T-helper 22 cell (primary cell): ENCODE measurements around the gene CYP2A6.
"Not testable (repeated sequence)": the region's sequence is repeated elsewhere in the genome, so short reads cannot be mapped to it uniquely, and the experiment has no call there.

ENCODE experiments used
- DNase-seq: peaks from one replicate; pipeline ENCODE4 v3.0.0-alpha.2; 2020; ENCODE audit warnings: low read depth

Gene CYP2A6

DNA sequence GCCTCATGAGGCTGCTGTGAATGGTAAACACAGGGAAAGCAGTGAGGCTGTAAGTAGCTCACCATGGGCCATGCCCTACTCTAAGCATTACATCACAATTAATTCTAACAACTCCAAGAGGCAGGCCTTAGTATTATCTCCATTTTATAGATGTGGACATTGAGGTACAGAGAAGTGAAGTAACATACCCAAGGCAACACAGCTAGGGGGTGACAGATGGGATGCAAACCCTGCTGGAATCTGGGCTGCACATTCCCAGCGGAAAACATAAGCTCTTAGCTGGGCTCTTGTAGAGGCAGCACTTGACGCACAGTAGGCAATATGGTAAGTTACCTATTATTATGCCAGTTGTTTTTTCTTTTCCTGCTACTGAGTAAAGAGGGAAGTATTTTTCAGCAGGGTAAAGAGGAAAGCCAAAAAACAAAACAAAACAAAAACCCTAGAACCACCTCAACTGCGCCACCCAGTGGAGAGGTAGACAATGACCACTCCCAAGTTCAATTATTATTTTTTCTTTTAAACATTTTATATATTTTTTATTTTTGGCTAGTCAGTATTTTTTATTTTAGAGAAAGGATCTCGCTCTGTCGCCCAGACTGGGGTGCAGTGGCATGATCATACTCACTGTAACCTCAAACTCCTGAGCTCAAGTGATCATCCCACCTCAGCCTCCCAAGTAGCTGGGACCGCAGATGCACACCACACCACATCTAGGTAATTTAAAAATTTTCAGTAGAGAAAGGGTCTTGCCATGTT is 30.6 kb downstream of the CYP2A6 start:
- DNase-seq: not testable (repeated sequence)

DNA sequence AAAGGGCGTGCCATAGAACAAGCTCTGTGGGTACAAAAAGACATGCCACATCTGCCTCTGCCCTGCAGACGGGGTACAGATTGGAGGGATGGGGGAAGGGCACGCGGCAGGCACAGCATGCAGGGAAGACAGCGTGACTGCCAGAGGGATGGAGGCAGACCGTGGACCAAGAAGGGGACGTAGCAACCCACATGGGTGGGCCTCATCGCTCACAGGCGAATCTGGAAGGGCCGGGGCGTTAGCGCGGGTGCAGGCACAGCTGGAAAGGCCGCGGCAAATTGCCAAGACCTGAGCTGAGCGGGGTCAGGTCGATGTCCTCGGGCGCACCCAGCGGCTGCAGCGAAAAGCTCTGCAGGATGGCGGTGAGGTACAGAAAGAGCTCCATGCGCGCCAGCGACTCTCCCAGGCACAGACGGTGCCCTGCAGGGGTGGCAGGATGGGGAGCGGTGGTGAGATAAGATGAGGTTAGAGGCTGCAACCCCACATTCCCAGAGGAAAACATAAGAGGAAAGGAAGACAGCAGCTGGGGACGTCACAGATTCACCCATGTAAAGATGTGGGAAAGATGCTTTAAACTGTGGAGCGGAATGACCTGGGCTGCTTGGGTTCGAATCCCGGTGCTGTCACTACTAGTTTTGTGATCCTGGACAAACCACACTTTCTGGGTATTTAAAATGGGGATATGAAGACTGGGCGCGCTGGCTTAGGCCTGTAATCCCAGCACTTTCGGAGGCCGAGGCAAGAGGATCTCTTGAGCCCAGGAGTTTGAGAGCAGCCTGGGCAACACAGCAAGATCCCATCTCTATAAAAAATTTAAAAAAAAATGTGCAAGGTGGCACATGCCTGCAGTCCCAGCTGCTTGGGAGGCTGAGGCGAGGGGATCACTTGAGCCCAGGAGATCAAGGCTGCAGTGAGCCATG is 31.5 kb downstream of the CYP2A6 start:
- DNase-seq: peak; percentile 66

DNA sequence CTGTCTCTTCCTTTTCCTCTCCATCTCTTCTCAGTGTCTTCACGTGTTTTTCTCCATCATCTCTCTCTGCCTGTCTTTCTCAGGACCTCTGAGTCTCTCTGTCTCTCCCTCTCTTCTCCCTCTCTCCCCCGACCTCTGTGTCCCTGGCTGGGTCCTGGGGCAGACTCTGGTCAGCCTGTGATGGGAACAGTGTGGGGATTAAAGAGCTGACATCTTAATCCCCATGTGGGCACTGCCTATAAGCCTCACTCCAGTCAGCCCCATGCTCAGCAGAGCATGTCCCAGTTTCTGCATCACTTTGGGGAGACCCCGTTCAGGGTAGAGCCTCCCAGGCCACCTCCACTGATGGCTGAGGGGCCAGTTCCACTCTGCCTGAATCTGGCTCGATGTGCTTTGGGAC is 35.0 kb downstream of the CYP2A6 start:
- DNase-seq: no peak

DNA sequence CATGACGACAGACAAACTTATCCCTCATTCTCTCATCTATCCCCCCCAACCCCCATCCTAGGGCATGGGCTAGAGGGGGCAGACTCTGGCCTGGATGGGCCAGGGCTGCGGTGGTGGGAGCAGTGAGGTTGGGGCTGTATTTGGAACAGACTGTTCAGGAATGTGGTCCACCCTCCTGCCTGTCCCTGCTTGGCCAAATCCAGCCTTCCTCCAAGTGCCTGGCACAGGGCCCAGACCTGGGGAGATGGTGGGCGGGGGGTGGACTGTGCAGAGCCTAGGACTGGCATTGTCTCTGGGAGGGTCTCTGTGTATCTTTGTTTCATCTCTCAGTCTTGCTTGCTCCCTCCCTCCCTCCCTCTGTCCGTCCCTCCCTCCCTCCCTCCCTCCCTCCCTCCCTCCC is 37.1 kb downstream of the CYP2A6 start:
- no peak for DNase-seq

GRCh38 chr19:40812571-40812970 is 37.7 kb downstream of the CYP2A6 start:
- DNase-seq: not testable (repeated sequence)

DNA sequence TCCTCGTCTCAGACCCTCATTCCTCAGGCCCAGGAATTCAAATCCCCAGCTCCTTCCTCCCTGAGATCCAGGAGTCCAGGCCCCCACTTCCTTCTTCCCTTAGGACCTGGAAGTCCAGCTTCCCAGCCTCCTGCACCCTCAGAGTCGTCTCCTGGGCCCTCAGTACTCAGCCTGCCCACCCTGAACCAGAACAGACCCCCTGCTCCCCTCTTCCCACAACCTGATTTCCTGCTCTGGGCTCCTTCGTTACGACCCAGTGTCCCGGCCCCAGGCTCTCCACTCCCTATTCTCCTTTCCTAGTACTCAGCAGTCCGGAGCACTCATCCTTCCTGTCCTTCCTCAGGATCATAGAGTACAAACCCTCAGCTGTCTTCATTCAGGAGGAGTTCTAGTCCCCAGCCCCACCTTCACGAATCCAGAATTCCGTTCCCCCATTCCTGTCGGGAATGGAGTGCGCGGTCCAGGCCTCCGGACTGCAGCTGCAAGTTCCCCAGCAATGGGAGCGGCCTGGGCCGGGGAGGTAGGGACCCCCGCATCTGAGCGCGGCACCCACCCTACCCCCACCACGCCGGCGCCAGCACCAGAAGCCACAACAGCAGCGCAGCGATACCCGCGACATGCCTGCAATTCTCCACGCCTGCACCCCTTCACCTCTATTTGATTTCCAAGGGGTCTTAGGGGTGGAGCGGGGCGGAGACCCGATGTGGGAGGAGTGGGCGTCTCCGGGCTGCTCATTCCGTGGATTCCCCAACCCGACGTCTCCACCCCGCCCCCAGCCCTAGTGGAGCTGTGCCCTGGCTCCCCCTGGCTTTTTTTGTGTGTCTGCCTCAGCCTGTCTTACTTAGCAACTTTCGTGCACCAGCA is 38.5 kb downstream of the CYP2A6 start:
- DNase-seq: no peak

- DNase-seq: not testable (repeated sequence)
These were observed 39.4 kb downstream of the CYP2A6 start for GRCh38 chr19:40810649-40811408.

DNA sequence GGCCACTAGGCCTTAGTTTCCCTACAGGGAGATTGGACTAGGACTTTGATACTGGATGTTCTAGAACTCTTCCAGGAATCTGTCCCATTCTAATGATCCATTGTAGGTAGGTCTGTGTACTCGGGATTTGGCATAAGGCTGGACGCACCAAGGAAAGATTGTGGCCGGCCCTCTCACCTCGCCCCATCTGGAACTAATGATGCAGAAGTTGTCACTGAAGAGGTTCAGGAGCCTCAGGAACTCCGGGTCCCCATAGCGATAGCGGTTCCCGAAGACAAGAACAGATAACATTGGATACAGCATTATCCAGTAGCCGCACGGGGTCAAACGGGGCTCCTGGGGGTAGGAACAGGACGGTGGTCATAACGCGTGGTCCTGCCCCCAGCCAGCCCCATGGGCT is 40.1 kb downstream of the CYP2A6 start:
- no peak for DNase-seq

DNA sequence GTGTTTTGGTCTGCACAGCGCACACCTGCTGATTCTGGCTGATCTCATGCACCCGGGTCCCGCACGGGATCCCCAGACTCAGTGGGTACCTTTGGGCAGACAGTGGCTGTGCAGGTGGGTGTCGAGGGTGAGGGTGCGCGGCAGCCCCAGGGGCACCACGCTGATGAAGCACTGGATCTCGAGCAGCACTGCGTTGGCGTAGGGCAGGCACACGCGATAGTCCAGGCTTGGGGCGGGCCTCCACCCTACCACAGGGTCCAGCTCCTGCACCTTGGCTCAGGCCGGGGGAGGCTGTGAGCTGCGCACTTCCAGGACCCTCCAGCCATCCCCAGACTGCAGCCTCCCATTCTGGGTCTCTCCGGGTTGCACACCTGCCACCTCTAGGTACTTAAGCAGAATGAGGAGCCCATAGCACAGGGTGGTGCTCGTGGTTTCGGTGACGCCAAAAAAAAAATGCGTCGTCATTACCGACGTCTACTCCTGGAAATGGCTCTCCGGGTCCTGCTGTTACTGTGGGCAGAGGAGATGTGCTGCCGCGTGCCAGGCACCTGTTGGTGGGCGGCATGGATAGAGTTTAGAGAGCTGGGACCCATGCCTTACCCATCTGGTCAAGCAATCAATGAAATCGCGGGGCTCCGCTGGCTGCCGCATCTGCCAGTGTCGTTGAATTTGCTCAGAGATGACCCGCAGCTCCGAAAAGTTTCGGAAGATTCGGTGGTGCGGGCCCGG is 40.7 kb downstream of the CYP2A6 start:
- no peak for DNase-seq

DNA sequence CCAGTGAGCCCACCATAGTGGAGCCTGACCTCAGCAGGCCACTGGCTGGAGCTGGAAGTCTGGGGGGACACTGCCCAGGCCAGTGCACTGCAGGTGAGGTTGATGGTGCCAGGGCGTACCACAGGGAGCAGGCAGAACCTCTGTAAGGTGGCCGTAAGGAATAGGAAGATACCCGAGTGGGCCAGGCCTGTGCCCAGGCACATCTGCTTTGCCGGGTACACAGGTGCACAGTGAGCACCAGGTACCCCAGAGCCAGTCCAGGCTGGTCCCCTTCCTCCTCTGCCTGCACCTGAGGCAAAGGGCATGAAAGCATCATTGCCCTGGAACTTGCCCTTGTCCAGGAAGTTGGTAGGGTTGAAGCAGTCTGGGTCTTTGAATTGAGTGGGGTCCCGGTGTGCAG is 41.8 kb downstream of the CYP2A6 start:
- no peak for DNase-seq

DNA sequence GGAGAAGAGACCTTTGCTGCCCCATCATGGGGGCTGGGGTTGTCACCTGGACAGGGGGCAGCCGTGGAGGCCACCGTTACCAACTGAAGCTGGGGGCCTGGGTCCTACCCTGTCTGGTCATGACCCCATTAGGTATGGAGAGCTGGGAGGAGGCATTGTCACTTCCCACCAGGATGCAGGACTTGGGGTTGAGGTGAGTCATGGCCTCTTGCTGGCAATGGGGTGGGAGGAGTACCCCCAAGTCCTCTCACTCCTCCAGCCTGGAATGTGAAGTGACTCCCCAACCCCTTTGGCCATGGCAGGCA is 42.3 kb downstream of the CYP2A6 start:
- no peak for DNase-seq

- no peak for DNase-seq
These were observed 42.9 kb downstream of the CYP2A6 start for GRCh38 chr19:40807147-40808020.

GRCh38 chr19:40806423-40807146 is 43.7 kb downstream of the CYP2A6 start:
- peak; percentile 80 for DNase-seq

DNA sequence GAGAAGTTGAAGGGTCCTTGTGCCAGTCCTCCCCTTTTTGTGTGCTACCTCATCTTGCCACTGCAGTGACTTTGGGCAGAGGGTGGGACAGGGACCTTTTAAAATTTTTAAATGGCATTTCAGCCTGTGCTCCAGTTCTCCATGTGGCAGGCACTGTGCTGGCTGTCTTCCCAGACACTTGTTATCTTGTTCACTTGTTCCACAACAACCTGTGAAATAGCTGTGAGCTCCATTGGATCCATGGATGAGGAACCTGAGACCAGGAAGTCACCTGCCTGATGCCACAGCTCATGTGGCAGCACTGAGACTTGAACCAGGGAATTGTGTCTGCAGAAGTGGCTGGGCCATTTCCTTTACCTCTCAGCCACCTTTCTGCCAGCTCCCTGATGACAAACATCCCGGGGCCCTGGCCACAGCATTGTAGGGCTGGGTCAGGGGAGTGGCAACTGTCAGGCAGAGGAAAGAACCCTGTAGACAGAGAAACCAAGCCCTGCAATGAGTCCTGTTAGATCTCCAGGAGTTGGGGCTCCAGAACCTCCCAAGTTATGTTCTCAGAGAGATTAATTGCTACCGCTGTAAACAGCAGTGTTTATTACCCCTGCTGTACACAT is 44.9 kb downstream of the CYP2A6 start:
- DNase-seq: no peak

GRCh38 chr19:40804783-40805242 is 45.4 kb downstream of the CYP2A6 start:
- DNase-seq: no peak

DNA sequence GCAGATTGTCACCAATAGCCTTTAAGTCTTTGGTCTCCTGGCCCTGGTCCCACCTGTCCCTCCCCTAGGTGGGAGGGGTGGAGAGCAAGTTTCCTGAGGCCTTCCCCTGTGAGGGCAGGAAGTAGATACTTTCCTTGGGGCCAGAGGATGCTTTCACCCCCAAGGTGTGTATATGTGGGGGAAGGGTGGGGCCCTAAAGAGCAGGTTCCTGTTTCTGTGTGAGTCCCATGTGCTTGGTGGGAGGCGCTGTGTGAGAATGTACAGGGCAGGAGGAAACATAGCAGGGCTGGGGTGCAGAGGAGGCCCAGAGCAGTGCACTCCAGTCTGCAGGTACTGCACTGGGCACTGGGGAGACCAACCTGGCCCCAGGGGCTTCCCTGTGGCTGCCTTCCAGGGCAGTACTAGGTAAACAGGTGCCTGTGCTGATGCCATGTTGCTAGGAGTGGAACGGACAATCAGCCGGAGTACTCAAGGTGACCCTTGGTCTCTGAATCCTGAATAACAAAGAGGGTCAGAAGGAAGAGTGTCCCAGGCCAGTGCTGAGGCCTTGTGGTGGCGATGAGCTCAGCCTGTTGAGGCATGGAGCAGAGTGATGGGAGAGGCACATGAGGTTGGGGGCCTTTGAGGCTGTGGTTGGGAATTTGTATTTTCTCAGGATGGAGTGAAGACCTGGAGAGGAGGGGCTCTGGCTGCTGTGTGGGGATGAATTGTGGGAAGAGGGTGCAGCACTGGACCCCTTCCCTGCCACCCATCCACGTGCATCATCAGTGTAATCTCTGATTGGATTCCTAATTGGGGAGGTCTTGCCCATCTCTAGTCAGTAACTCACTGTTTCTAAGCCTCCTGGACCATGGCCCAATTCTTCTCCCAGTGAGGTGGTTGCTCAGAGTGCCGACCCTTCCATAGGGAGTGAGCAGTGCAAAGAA is 46.1 kb downstream of the CYP2A6 start:
- DNase-seq: peak; percentile 71

DNA sequence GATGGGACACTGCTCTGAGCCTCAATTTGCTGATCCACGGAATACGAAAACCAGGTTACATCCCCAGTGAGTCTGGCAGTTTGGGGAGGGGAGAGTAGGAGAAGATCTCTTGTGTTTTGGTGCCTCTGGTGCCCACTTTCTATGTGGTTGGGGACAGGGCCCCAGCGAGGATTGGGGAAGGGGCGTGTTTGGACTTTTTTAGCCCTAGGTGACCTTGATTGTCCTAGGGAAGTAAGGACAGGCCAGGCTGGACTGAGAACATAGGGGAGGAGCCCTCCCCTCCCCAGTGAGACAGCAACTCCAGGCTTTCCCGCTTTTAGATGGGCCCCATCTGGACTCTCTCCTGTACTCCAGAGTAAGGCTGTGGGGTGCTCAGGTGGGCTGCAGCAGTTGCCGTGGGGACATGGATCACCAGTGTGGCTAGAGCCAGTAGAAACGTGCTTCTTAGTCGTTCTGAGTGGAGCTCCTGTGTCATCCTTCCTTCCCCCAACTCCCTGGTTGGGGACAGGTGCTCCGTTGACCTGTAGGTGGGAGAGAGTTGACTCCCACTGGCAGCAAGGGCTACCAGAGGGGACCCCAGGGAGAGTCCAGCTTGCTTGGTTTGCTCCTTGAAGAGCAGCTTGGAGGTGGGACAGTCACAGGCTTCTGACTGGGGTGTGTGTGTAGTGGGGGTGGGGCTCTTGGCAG is 46.9 kb downstream of the CYP2A6 start:
- DNase-seq: no peak
